Astrocyte (in vitro differentiated cells and primary cell): ENCODE measurements around the gene BCR.

Experiments used
- CTCF ChIP-seq: IDR thresholded peaks from 2 replicates; pipeline ENCODE4 v1.5.1; 2011; ENCODE audit warnings: low read depth, mild to moderate bottlenecking, inconsistent platforms, low read length, moderate library complexity; ENCODE audit not compliant: insufficient read depth
- EZH2 ChIP-seq: IDR thresholded peaks from 2 replicates; pipeline ENCODE4 v1.6.1; 2012; ENCODE audit warnings: mild to moderate bottlenecking, low read length, inconsistent platforms; ENCODE audit not compliant: insufficient read depth

DNA sequence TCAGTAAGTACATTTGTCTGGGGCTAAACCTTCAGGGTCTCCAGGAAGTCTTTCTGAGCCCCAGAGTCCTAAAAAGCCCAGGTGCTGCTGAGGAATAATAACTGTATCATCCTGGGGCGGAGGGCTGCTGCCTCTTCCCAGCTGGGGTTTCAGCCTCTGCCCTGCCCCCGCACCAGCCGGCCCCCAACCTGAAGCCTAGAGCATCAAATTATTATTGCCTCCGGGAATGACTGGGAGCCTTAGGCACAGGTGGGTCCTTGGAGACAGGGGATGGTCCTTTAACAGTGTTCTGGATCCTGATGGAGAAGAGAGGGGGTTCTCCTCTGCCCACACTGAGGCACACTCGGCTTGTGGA is 64.4 kb downstream of the BCR start:
- TF ChIP-seq CTCF (no peak), EZH2 (no peak)
